Stomach smooth muscle (tissue), 2 donors: Measurements from ENCODE around the gene POLE2.
A peak's percentile ranks its signal among the peaks of the same experiment; 100 is the strongest.
"Not testable (repeated sequence)": the region's sequence is repeated elsewhere in the genome, so short reads cannot be mapped to it uniquely, and the experiment has no call there.

Experiments used
- H3K27ac ChIP-seq: one replicate; pipeline ENCODE4 v1.7.0; 2013; ENCODE audit warnings: mild to moderate bottlenecking, low read length, inconsistent platforms
- H3K27me3 ChIP-seq, 2 donors: one replicate each; pipeline ENCODE4 v1.7.0; 2013; ENCODE audit warnings: low read length in 2 of 2; ENCODE audit not compliant: insufficient read depth in 2 of 2, control insufficient read depth in 1 of 2
- H3K36me3 ChIP-seq, 2 donors: one replicate each; pipeline ENCODE4 v1.7.0; 2013; ENCODE audit warnings: low read length in 2 of 2; ENCODE audit not compliant: control insufficient read depth in 2 of 2, insufficient read depth in 2 of 2
- H3K4me1 ChIP-seq: one replicate; pipeline ENCODE4 v1.7.0; 2013; ENCODE audit warnings: low read length; ENCODE audit not compliant: control insufficient read depth, insufficient read depth
- H3K4me3 ChIP-seq, 2 donors: one replicate each; pipeline ENCODE4 v1.7.0; 2013; ENCODE audit warnings: low read length in 2 of 2
- H3K9ac ChIP-seq, 2 donors: one replicate each; pipeline ENCODE4 v1.7.0; 2013; ENCODE audit warnings: low read length in 2 of 2, mild to moderate bottlenecking in 1 of 2
- H3K9me3 ChIP-seq, 2 donors: one replicate each; pipeline ENCODE4 v1.7.0; 2013; ENCODE audit warnings: low read length in 2 of 2; ENCODE audit not compliant: control insufficient read depth in 2 of 2
- donor health status: healthy.
- donor health status: Pancreatic carcinoma.

The POLE2 gene

GRCh38 chr14:49702725-49703124 lies 14.7 kb upstream of the POLE2 start:
- Histone ChIP-seq H3K36me3 (peaks cover 3 to 5% of the 10 kb centered on the region in 2 donors), H3K4me1 (no peaks in the 10 kb centered on the region), H3K4me3 (no peak overlapping the region), H3K9ac (no peak overlapping the region), H3K27ac (no peak overlapping the region), H3K27me3 (no peaks in the 10 kb centered on the region), H3K9me3 (no peaks in the 10 kb centered on the region)

DNA sequence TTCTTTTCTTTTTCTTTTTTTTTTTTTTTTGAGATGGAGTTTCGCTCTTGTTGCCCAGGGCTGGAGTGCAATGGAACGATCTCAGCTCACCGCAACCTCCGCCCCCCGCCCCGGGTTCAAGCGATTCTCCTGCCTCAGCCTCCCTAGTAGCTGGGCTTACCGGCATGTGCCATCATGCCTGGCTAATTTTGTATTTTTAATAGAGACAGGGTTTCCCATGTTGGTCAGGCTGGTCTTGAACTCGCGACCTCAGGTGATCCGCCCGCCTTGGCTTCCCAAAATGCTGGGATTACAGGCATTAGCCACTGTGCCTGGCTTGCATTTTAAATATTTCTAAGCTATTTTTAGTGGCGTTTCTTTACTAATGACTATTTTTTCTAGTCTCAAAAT lies 5.7 kb upstream of the POLE2 start:
- H3K36me3 ChIP-seq, H3K4me1 ChIP-seq, H3K27me3 ChIP-seq, H3K27ac ChIP-seq, H3K9me3 ChIP-seq: not testable (repeated sequence)
- peak overlapping the region in 1 of 2 donors; percentile 58 for H3K9ac ChIP-seq
- peak overlapping the region; percentile 72 to 84 for H3K4me3 ChIP-seq

- Histone ChIP-seq H3K27ac (peak within 1 kb of the TSS; percentile 92), H3K9me3 (no peaks in the 10 kb centered on the region), H3K36me3 (no peaks in the 10 kb centered on the region), H3K4me1 (peaks cover 4% of the 10 kb centered on the region), H3K27me3 (no peaks in the 10 kb centered on the region), H3K4me3 (peak within 1 kb of the TSS; percentile 72 to 84), H3K9ac (peak within 1 kb of the TSS; percentile 58 to 63)
These were observed 5.1 kb upstream of the POLE2 start, which contains the start of gene KLHDC1 for GRCh38 chr14:49692811-49693734. Gene KLHDC1 (plus strand): TSS chr14:49693120. CDS start chr14:49693195, 75 bp downstream.

DNA sequence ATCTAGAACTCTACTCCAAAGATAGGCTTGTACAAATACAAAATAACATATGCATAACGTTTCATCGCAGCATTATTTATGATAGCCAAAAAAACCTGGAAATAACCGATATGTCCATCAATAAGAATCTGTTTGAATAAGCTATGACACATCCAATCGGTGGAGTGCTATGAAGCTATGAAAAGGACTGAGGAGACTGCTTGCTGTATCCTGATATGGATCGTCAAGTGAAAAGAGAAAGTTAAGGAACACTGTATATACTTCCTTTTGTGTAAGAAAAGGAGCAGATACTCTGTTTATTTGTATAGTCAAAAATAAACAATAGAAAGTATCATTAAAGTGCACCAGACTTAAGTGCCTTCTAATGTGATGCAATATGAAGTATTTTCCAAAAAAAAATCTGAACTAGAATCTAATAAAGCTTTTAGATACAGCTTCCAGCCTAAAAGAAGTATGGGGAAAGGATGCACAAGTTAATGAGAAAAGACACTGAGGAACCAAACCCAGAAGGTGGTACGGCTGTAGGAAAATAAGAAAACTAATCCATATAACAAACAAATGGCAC lies 4.3 kb upstream of the POLE2 start:
- H3K4me3 ChIP-seq = peak overlapping the region; percentile 72 to 84
- H3K4me1 ChIP-seq = peaks cover 7% of the 10 kb centered on the region
- H3K27me3 ChIP-seq = no peaks in the 10 kb centered on the region
- peak overlapping the region; percentile 58 to 63 for H3K9ac ChIP-seq
- H3K9me3 ChIP-seq = no peaks in the 10 kb centered on the region
- no peaks in the 10 kb centered on the region for H3K36me3 ChIP-seq
- peak overlapping the region; percentile 92 for H3K27ac ChIP-seq

GRCh38 chr14:49691031-49691430 lies 3.0 kb upstream of the POLE2 start:
- Histone ChIP-seq H3K9me3 (no peaks in the 10 kb centered on the region), H3K4me3 (no peak overlapping the region), H3K9ac (no peak overlapping the region), H3K27ac (no peak overlapping the region), H3K27me3 (no peaks in the 10 kb centered on the region), H3K4me1 (peaks cover 7% of the 10 kb centered on the region), H3K36me3 (no peaks in the 10 kb centered on the region)

GRCh38 chr14:49688701-49689030 lies 652 bp upstream of the POLE2 start:
- H3K4me1 ChIP-seq = peaks cover 7% of the 10 kb centered on the region
- peak overlapping the region; percentile 70 for H3K27ac ChIP-seq
- no peaks in the 10 kb centered on the region for H3K27me3 ChIP-seq
- H3K9me3 ChIP-seq = no peaks in the 10 kb centered on the region
- peak overlapping the region; percentile 65 to 75 for H3K9ac ChIP-seq
- no peaks in the 10 kb centered on the region for H3K36me3 ChIP-seq
- peak overlapping the region; percentile 54 to 82 for H3K4me3 ChIP-seq

- Histone ChIP-seq H3K4me1 (peaks cover 7% of the 10 kb centered on the region), H3K27me3 (no peaks in the 10 kb centered on the region), H3K9ac (no peak overlapping the region), H3K4me3 (no peak overlapping the region), H3K27ac (no peak overlapping the region), H3K36me3 (no peaks in the 10 kb centered on the region), H3K9me3 (no peaks in the 10 kb centered on the region)
These were observed 1.6 kb downstream of the POLE2 start for GRCh38 chr14:49686425-49686824.

DNA sequence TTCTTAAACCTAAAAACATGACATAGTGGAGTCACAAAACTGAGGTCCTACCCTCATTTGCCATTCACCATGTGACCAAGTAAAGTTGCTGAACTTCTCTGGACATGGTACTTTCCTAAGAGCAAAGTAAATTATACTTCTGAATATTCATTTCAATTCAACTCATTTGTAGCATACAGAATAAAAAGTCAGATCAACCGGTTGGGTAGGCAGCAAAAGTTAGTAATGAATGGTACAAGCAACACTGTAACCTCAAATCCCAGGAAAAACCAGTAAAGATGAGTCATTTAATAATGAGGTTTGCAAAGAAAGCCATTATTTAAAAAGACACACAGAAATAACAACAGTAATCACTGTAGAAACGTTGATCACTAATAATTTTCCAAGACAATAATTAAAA lies 8.7 kb downstream of the POLE2 start:
- no peaks in the 10 kb centered on the region for H3K36me3 ChIP-seq
- H3K27me3 ChIP-seq = no peaks in the 10 kb centered on the region
- H3K9me3 ChIP-seq = no peaks in the 10 kb centered on the region
- H3K4me1 ChIP-seq = no peaks in the 10 kb centered on the region
- H3K27ac ChIP-seq = no peak overlapping the region
- no peak overlapping the region for H3K9ac ChIP-seq
- no peak overlapping the region for H3K4me3 ChIP-seq

DNA sequence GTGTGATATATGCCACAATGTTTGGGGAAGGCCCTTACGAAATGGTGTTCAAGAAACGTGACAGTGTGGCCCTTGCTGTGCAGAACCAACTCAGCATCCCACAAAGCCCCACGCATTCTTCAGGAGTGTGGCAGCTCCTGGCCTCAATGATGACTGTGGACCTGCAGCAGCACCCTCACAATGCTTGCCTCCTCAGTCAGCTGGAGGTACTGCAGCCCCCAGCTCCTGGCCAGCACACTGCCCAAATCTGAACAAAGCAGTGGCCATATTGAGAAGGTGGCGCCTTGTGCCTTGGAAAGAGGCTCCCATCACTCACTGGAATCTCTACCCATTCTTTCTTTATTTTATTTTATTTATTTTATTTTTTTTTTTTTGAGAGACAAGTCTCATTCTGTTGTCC lies 10.4 kb downstream of the POLE2 start:
- H3K36me3 ChIP-seq = no peaks in the 10 kb centered on the region
- no peak overlapping the region for H3K27ac ChIP-seq
- no peaks in the 10 kb centered on the region for H3K4me1 ChIP-seq
- no peaks in the 10 kb centered on the region for H3K9me3 ChIP-seq
- H3K27me3 ChIP-seq = no peaks in the 10 kb centered on the region
- no peak overlapping the region for H3K4me3 ChIP-seq
- H3K9ac ChIP-seq = no peak overlapping the region

GRCh38 chr14:49673586-49673985 lies 14.4 kb downstream of the POLE2 start:
- Histone ChIP-seq H3K9me3 (no peaks in the 10 kb centered on the region), H3K36me3 (no peaks in the 10 kb centered on the region), H3K4me3 (no peak overlapping the region), H3K27me3 (no peaks in the 10 kb centered on the region), H3K9ac (no peak overlapping the region), H3K4me1 (no peaks in the 10 kb centered on the region), H3K27ac (no peak overlapping the region)

GRCh38 chr14:49670475-49670874 lies 17.5 kb downstream of the POLE2 start:
- H3K27me3 ChIP-seq = no peaks in the 10 kb centered on the region
- no peaks in the 10 kb centered on the region for H3K4me1 ChIP-seq
- H3K9ac ChIP-seq = no peak overlapping the region
- H3K27ac ChIP-seq = no peak overlapping the region
- no peak overlapping the region for H3K4me3 ChIP-seq
- no peaks in the 10 kb centered on the region for H3K36me3 ChIP-seq
- H3K9me3 ChIP-seq = no peaks in the 10 kb centered on the region
